HG03439 (cell line): ENCODE measurements around the gene JPT2.

Source experiments
- ATAC-seq: cut with Tn5 transposase; IDR thresholded peaks from one replicate; pipeline ENCODE4 v1.9.1; 2021; ENCODE audit warnings: mild to moderate bottlenecking, moderate library complexity; ENCODE audit not compliant: unreplicated experiment

Gene JPT2

GRCh38 chr16:1651094-1651973 lies 26.7 kb upstream of the JPT2 start:
- ATAC-seq = no peak

- ATAC-seq = no peak
Observed at GRCh38 chr16:1651974-1652312, 26.1 kb upstream of the JPT2 start.

- no peak for ATAC-seq
Observed at GRCh38 chr16:1653023-1653422, 25.1 kb upstream of the JPT2 start.

DNA sequence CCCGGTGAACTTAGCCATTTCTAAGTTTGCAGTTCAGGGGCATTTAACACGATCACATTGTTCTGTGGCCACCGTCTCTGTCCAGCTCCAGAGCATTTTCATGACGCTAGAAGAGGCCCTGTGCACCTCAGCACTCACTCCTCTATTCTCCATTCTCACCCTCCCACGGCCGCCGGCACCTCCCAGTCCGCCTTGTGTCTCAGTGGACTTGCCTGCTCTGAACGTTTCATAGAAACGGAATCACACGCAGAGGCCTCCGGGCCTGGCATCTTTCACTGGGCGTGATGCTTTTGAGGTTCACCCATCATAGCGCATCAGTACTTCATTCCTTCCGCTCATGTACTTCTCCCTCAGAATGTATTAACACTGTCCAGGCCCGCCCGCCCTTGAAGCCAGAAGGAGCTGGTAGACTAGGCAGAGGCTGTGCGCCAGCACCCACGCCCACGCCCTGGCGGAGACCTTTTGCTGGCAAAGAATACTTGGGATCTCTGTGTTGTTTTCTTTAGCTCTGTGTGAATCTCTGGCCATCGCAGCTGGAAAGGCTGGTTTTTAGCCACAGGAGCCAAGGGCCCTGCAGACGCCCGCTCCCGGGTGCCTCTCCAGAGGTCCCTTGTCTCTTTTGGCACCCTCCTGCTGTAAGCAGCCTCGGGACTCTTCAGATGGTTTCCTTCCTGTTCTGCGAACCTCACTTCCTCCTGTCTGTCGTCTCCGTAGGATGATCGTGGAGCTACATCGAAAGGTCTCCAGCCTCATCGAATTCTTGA lies 23.4 kb upstream of the JPT2 start:
- no peak for ATAC-seq

DNA sequence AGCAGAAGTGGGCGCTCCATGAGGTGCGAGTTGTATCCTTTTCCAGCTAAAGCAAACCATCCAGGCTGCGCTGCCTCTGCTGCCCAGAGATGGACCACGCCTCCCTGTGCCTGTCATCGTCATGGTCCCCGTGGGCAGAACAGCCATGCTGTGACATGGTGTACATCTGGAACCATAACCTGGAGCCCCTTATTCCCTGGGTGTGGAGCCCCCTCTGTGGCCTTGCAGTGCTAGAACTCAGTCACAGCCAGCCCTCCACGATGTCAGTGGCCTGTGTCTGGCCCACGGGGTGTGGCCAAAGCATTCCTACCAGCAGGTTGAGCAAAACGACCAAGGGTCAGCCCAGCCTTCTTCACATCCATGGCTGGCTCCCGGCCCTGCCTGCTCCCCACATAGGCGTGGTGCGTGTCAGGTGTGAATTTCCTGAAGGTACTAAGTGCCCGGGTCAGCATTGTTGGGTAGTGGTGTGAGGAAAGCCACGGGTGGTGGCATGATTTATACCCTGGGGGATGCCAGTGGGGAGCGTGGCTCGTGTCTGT lies 22.7 kb upstream of the JPT2 start:
- ATAC-seq = no peak

GRCh38 chr16:1655909-1656807 lies 21.9 kb upstream of the JPT2 start:
- no peak for ATAC-seq

DNA sequence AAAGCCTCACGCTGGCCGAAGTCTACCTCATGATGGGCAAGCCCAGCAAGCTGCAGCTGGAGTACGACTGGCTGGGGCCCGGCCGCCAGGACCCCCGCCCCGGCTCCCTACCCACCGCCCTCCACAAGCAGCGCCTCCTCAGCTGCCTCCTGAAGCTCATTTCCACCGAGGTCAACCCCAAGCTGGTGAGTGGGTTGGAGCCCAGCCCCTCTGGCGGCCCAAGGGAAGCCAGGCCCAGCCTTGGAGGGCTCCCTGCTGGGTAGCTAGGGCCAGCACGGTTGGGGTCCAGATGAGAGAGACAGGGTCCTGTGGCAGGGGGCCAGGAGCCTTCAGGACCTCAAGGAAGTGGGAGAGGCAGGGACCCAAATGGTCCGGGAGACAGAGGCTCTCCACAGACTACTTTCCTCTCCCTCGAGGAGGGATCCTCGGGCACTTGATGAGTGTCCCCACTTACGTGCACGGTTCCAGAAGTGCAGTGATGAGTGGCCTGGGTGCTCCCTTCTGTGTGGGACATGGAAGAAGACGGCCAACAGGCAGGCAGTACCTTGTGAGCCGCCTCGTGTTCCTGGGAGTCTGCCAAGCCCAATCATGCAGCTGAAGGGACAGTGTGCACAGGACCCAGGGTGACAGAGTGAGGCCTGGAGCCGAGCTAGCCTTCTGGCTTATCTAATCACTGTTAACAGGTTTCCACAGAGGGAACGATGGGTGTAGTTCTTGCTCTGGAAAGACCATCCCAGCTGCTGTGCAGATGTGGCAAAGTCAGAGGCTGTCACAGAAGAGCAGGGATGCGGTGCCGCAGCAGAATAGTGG lies 21.1 kb upstream of the JPT2 start:
- no peak for ATAC-seq

GRCh38 chr16:1657841-1658240 lies 20.2 kb upstream of the JPT2 start:
- no peak for ATAC-seq

- no peak for ATAC-seq
Observed at GRCh38 chr16:1659031-1659430, 19.0 kb upstream of the JPT2 start.

GRCh38 chr16:1661826-1662225 lies 16.3 kb upstream of the JPT2 start:
- no peak for ATAC-seq

- no peak for ATAC-seq
Observed at GRCh38 chr16:1662543-1662942, 15.5 kb upstream of the JPT2 start.

GRCh38 chr16:1665829-1666228 lies 12.2 kb upstream of the JPT2 start:
- no peak for ATAC-seq

DNA sequence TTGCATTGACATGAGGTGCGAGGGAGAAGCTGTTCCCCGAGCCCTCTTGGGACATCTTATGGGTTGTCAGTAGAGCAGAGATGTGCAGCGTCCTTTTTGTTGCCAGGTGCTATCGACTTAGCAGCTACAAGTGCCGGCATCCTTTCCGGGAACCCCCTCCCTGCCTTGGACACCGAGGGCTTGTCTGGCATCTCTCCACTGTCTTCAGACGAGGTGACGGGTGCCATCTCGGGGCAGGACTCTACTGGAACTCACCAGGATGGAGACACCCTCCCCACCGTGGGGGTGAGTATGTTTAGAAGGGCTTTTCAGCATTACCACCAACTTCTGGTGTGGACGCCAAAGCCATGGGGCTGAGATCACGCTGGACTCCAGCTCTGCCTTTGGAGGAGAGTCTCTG lies 11.8 kb upstream of the JPT2 start:
- ATAC-seq = no peak

GRCh38 chr16:1667271-1667670 lies 10.8 kb upstream of the JPT2 start:
- ATAC-seq = no peak

DNA sequence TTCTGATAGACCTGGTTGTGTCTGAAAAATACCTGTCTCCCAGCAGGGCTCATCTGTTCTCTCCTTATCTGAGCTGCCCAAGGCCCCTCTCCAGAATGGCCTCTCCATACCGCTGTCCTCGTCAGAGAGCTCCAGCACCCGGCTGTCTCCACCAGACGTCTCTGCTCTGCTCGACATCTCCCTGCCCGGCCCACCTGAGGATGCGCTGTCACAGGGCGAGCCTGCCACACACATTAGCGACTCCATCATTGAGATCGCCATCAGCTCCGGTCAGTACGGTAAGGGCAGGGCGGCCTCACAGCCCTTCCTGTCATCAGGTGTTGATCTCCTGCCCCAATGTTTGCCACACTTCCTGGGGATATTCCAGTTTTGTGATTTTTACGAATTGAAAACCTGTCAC lies 10.2 kb upstream of the JPT2 start:
- no peak for ATAC-seq

DNA sequence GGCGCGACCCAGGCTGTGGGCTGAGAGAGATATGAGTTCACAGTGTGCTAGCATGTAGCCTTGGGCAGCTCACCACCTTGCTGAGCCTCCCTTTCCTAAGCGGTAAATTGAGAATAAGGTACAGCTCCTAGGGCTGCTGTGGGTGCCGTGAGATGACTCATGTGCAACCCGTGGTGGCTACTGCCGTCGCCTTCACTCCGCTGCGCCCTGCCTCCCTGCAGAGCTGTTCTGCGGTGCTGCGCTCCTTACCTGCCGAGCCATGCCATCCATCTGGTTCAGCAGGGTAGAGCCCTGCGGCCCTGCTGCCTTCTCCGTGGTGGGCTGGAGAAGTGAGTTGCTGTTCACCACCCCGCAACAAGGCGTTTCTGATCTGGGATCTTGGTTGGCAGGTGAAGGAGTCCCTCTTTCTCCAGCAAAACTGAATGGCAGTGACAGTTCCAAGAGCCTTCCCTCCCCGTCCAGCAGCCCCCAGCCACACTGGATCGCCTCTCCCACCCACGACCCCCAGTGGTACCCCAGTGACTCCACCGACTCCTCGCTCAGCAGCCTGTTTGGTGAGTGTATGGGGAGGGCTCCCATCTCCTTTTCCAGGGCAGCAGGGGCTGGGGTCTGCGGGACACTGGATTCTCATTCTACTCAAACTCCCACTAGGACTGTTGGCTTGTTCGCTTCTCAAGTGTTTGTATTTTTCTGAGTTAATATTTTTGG lies 9.3 kb upstream of the JPT2 start:
- no peak for ATAC-seq

- ATAC-seq = no peak
Observed at GRCh38 chr16:1669698-1670097, 8.4 kb upstream of the JPT2 start.

DNA sequence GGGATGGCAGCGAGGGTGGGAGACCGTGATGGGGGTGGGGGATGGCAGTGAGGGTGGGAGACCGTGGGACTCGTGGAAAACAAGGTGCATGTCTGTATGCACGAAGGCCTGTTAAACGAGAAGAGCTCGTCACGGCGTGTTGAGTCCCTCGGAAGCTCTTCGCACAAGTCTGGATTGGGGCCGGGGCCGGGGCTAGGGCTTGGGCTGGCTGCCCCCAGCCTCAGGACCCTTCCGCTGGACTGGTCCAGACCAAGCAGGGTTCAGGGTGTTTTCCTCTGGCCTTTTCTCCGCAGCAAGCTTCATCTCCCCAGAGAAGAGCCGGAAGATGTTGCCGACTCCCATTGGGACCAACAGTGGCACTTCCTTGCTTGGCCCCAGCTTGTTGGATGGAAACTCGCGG lies 7.7 kb upstream of the JPT2 start:
- ATAC-seq = no peak

DNA sequence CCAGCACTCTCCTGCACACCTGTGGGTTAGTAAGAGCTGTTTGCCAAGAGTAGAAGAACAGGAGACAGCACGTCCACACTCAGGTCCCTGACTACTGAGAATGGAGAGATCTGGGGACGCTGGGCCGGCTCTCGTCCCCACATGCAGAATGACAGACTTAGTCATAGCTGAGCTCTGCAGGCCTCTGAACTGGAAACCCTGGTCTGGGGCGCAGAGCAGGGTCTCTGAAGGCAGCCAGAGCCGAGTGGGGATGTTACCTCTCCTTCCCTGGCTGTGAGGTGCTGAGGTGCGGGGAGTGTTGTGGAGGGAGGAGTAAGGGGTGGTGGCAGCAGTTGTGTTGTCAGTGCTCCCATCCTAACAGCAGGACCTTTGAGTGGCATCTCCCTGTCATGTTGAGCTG lies 7.2 kb upstream of the JPT2 start:
- no peak for ATAC-seq
